DMS79 (cell line): Measurements from ENCODE around the gene GLIS2.
A peak's percentile ranks its signal among the peaks of the same experiment; 100 is the strongest.
"Not testable (repeated sequence)": the region's sequence is repeated elsewhere in the genome, so short reads cannot be mapped to it uniquely, and the experiment has no call there.

Experiments
- DNase-seq: peaks from one replicate; lab custom pipeline; 2025; lab: John Stamatoyannopoulos, UW

GLIS2 gene

GRCh38 chr16:4320571-4321137 lies 4.8 kb downstream of the GLIS2 start:
- DNase-seq = no peak

GRCh38 chr16:4321286-4322120 lies 5.6 kb downstream of the GLIS2 start:
- no peak for DNase-seq

- no peak for DNase-seq
These were observed 6.5 kb downstream of the GLIS2 start for GRCh38 chr16:4322121-4323052.

GRCh38 chr16:4323071-4323844 lies 7.4 kb downstream of the GLIS2 start:
- no peak for DNase-seq

GRCh38 chr16:4323845-4324488 lies 8.1 kb downstream of the GLIS2 start:
- no peak for DNase-seq

- DNase-seq = no peak
These were observed 8.8 kb downstream of the GLIS2 start for GRCh38 chr16:4324492-4325252.

GRCh38 chr16:4325253-4325758 lies 9.4 kb downstream of the GLIS2 start:
- no peak for DNase-seq

- DNase-seq = no peak
These were observed 11.6 kb downstream of the GLIS2 start for GRCh38 chr16:4327386-4328045.

- DNase-seq = peak; percentile 33
These were observed 12.3 kb downstream of the GLIS2 start for GRCh38 chr16:4328046-4328781.

GRCh38 chr16:4328782-4329775 lies 13.2 kb downstream of the GLIS2 start:
- DNase-seq = no peak

GRCh38 chr16:4330277-4330874 lies 14.5 kb downstream of the GLIS2 start:
- no peak for DNase-seq

- no peak for DNase-seq
These were observed 16.2 kb downstream of the GLIS2 start for GRCh38 chr16:4332083-4332482.

GRCh38 chr16:4332623-4333307 lies 16.9 kb downstream of the GLIS2 start:
- DNase-seq = no peak

GRCh38 chr16:4333308-4333638 lies 17.4 kb downstream of the GLIS2 start:
- DNase-seq = no peak

GRCh38 chr16:4333714-4334113 lies 17.8 kb downstream of the GLIS2 start:
- DNase-seq = not testable (repeated sequence)

- DNase-seq = no peak
These were observed 19.0 kb downstream of the GLIS2 start for GRCh38 chr16:4334724-4335495.
